Hepatocyte (in vitro differentiated cells): Measurements from ENCODE around the gene CMTR1.

Source experiments
- CTCF ChIP-seq: fragments of 200-600 bp; sonication (generic); IDR thresholded peaks from 2 replicates; pipeline ENCODE4 v1.5.1; 2016; ENCODE audit warnings: antibody characterized with exemption, mild to moderate bottlenecking; ENCODE audit not compliant: poor library complexity
- EZH2phosphoT487 ChIP-seq: fragments of 200-600 bp; sonication (generic); IDR thresholded peaks from one replicate; pipeline ENCODE4 v1.6.1; 2018; ENCODE audit warnings: antibody characterized with exemption, mild to moderate bottlenecking, low read depth, moderate library complexity; ENCODE audit not compliant: unreplicated experiment, severe bottlenecking

- TF ChIP-seq CTCF (no peak), EZH2phosphoT487 (no peak)
Measured at GRCh38 chr6:37501632-37502491, 68.8 kb downstream of the CMTR1 start.
